Measurements from ENCODE around the gene GAL3ST2.
"Not testable (repeated sequence)": the region's sequence is repeated elsewhere in the genome, so short reads cannot be mapped to it uniquely, and the experiment has no call there.

The GAL3ST2 gene

GRCh38 chr2:241822264-241822623, 45.6 kb downstream of the GAL3ST2 start:
- DNase-seq = no peak

GRCh38 chr2:241823531-241824437, 47.2 kb downstream of the GAL3ST2 start:
- DNase-seq = not testable (repeated sequence)

GRCh38 chr2:241827394-241827793, 50.8 kb downstream of the GAL3ST2 start:
- DNase-seq = no peak

- no peak for DNase-seq
Observed at GRCh38 chr2:241833101-241833663, 56.6 kb downstream of the GAL3ST2 start.

GRCh38 chr2:241833756-241834526, 57.3 kb downstream of the GAL3ST2 start:
- not testable (repeated sequence) for DNase-seq

GRCh38 chr2:241834527-241835210, 58.0 kb downstream of the GAL3ST2 start:
- DNase-seq = no peak

- DNase-seq = no peak
Observed at GRCh38 chr2:241835611-241836010, 59.0 kb downstream of the GAL3ST2 start.

- no peak for DNase-seq
Observed at GRCh38 chr2:241836292-241836691, 59.7 kb downstream of the GAL3ST2 start.

GRCh38 chr2:241837197-241837965, 60.8 kb downstream of the GAL3ST2 start:
- DNase-seq = no peak

GRCh38 chr2:241841181-241842066, 64.8 kb downstream of the GAL3ST2 start:
- DNase-seq = no peak

- no peak for DNase-seq
Observed at GRCh38 chr2:241842067-241842415, 65.4 kb downstream of the GAL3ST2 start.

- no peak for DNase-seq
Observed at GRCh38 chr2:241842620-241843211, 66.1 kb downstream of the GAL3ST2 start.

- no peak for DNase-seq
Observed at GRCh38 chr2:241843321-241844065, 66.9 kb downstream of the GAL3ST2 start.

GRCh38 chr2:241844066-241844728, 67.6 kb downstream of the GAL3ST2 start:
- DNase-seq = peak; percentile 80

- DNase-seq = no peak
Observed at GRCh38 chr2:241844831-241845578, 68.4 kb downstream of the GAL3ST2 start.

GRCh38 chr2:241846406-241846805, 69.8 kb downstream of the GAL3ST2 start:
- DNase-seq = no peak

- no peak for DNase-seq
Observed at GRCh38 chr2:241848761-241849615, 72.4 kb downstream of the GAL3ST2 start.
